GM18951 (cell line): Measurements from ENCODE around the gene GASK1A.

Source experiments
- POLR2A ChIP-seq: IDR thresholded peaks from 4 replicates; pipeline ENCODE4 v1.6.1; 2011; ENCODE audit warnings: mild to moderate bottlenecking; ENCODE audit not compliant: insufficient read length, insufficient read depth; ENCODE audit errors: extremely low read depth
- in situ Hi-C: fragments of 300-500 bp; cut with MboI; formaldehyde crosslinking; loops from one replicate; pipeline ENCODE4 v1.12.0; 2022; ENCODE audit warnings: low sequenced_read_pairs, mixed read lengths, inconsistent platforms; ENCODE audit not compliant: unreplicated experiment

Gene GASK1A

GRCh38 chr3:43010638-43011037 lies 31.5 kb downstream of the GASK1A start:
- in situ Hi-C loops, result no loop called here
- no peak for TF ChIP-seq POLR2A

- TF ChIP-seq POLR2A, result no peak
- in situ Hi-C loops, result no loop called here
Measured at GRCh38 chr3:43011638-43012037, 32.5 kb downstream of the GASK1A start.

GRCh38 chr3:43012174-43012573 lies 33.1 kb downstream of the GASK1A start:
- in situ Hi-C loops, result no loop called here
- TF ChIP-seq POLR2A, result no peak

GRCh38 chr3:43013256-43013655 lies 34.1 kb downstream of the GASK1A start:
- in situ Hi-C loops, result no loop called here
- no peak for TF ChIP-seq POLR2A

- TF ChIP-seq POLR2A, result no peak
- in situ Hi-C loops, result no loop called here
Measured at GRCh38 chr3:43013743-43014155, 34.6 kb downstream of the GASK1A start.

- in situ Hi-C loops, result no loop called here
Measured at GRCh38 chr3:43014241-43014640, 35.1 kb downstream of the GASK1A start.

GRCh38 chr3:43014956-43015355 lies 35.8 kb downstream of the GASK1A start:
- in situ Hi-C loops, result no loop called here
- no peak for TF ChIP-seq POLR2A

More at GRCh38 chr3:43014241-43014640, 35.1 kb downstream of the GASK1A start:
- no peak for TF ChIP-seq POLR2A

- in situ Hi-C loops, result no loop called here
- TF ChIP-seq POLR2A, result no peak
Measured at GRCh38 chr3:43015572-43015971, 36.5 kb downstream of the GASK1A start.

GRCh38 chr3:43015991-43016865 lies 37.1 kb downstream of the GASK1A start:
- in situ Hi-C loops, result no loop called here
- TF ChIP-seq POLR2A, result no peak

GRCh38 chr3:43017004-43017403 lies 37.9 kb downstream of the GASK1A start:
- no peak for TF ChIP-seq POLR2A

GRCh38 chr3:43017593-43018195 lies 38.6 kb downstream of the GASK1A start:
- no peak for TF ChIP-seq POLR2A
- in situ Hi-C loops, result no loop called here

More at GRCh38 chr3:43017004-43017403, 37.9 kb downstream of the GASK1A start:
- in situ Hi-C loops, result no loop called here

- TF ChIP-seq POLR2A, result no peak
Measured at GRCh38 chr3:43018246-43018645, 39.1 kb downstream of the GASK1A start.

GRCh38 chr3:43019006-43019809 lies 40.1 kb downstream of the GASK1A start:
- in situ Hi-C loops, result no loop called here
- TF ChIP-seq POLR2A, result no peak

More at GRCh38 chr3:43018246-43018645, 39.1 kb downstream of the GASK1A start:
- in situ Hi-C loops, result no loop called here
